Choroid plexus epithelial cell (primary cell): Measurements from ENCODE around the gene IPO4.
"Not testable (repeated sequence)": the region's sequence is repeated elsewhere in the genome, so short reads cannot be mapped to it uniquely, and the experiment has no call there.

Source experiments
- DNase-seq: peaks from one replicate; pipeline ENCODE4 v3.0.0-alpha.2; 2010; ENCODE audit warnings: low read depth
- H3K4me3 ChIP-seq: 2 replicates; pipeline ENCODE4 v1.5.1; 2011; ENCODE audit warnings: low read depth, mild to moderate bottlenecking, control low read depth, low read length, moderate library complexity
- TF ChIP-seq, protein P1 (sequence below): conservative IDR thresholded peaks from 2 replicates; pipeline ENCODE4 v1.5.1; 2011; ENCODE audit warnings: low read depth, mild to moderate bottlenecking, control low read depth, inconsistent platforms, low read length, moderate library complexity

IPO4 gene

DNA sequence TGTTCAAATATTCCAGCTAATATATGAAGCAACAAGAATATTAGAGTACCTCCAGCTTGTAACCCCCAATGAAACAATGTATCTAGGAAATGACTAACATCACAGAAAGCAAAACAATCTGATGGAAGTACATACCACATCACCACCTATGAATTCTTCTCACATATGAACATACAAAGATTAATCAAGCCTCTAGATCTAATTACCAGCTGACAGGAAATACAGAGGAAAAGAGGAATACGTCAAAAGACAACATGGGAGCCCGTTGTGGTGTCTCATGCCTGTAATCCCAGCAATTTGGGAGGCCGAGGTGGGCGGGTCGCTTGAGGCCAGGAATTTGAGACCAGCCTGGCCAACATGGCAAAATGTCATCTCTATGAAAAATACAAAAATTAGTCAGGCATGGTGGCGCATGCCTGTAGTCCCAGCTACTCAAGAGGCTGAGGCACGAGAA lies 36.0 kb upstream of the IPO4 start:
- H3K4me3 ChIP-seq, result no peak overlapping the region
- peak; percentile 91 for DNase-seq
- TF ChIP-seq, protein P1, sequence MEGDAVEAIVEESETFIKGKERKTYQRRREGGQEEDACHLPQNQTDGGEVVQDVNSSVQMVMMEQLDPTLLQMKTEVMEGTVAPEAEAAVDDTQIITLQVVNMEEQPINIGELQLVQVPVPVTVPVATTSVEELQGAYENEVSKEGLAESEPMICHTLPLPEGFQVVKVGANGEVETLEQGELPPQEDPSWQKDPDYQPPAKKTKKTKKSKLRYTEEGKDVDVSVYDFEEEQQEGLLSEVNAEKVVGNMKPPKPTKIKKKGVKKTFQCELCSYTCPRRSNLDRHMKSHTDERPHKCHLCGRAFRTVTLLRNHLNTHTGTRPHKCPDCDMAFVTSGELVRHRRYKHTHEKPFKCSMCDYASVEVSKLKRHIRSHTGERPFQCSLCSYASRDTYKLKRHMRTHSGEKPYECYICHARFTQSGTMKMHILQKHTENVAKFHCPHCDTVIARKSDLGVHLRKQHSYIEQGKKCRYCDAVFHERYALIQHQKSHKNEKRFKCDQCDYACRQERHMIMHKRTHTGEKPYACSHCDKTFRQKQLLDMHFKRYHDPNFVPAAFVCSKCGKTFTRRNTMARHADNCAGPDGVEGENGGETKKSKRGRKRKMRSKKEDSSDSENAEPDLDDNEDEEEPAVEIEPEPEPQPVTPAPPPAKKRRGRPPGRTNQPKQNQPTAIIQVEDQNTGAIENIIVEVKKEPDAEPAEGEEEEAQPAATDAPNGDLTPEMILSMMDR, result no peak

DNA sequence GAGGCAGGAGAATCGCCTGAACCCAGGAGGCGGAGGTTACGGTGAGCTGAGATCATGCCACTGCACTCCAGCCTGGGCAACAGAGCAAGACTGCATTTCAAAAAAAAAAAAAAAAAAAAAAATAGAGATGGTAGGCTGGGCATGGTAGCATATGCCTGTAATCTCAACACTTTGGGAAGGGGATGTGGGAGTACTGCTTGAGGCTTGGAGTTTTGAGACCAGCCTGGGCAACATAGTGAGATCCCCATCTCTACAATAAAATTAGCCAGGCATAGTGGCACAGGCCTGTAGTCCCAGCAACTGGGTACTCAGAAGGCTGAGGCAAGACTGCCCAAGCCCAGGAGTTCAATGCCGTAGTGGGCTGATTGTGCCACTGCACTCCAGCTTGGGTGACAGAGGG lies 34.4 kb upstream of the IPO4 start:
- not testable (repeated sequence) for DNase-seq

GRCh38 chr14:24219521-24219920 lies 30.9 kb upstream of the IPO4 start:
- DNase-seq, result no peak
- TF ChIP-seq, protein P1, result no peak

More for the DNA sequence above, 34.4 kb upstream of the IPO4 start:
- not testable (repeated sequence) for H3K4me3 ChIP-seq

GRCh38 chr14:24219080-24219479 lies 30.5 kb upstream of the IPO4 start:
- TF ChIP-seq, protein P1, result no peak
- no peak for DNase-seq

More at GRCh38 chr14:24219521-24219920, 30.9 kb upstream of the IPO4 start:
- H3K4me3 ChIP-seq, result no peak overlapping the region

DNA sequence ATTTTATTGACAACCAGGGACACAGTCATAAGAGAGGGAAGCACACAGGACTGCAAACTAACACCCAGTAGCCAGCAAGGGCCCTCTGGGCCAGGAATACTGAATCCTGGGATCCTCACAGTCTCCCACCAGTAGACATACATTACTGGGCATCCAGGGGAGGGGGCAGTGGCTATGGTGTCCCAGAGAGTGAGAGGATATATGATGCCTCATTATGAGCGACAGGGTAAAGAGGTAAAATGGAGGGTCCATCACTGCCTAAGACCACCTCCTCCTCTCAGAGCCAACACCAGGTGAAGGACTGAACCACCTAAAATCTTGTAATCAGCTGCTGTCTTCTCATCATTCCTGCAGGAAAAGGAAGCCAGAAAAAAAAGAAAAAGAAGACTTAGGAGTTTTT lies 28.3 kb upstream of the IPO4 start:
- DNase-seq, H3K4me3 ChIP-seq: not testable (repeated sequence)

More at GRCh38 chr14:24219080-24219479, 30.5 kb upstream of the IPO4 start:
- H3K4me3 ChIP-seq, result no peak overlapping the region

DNA sequence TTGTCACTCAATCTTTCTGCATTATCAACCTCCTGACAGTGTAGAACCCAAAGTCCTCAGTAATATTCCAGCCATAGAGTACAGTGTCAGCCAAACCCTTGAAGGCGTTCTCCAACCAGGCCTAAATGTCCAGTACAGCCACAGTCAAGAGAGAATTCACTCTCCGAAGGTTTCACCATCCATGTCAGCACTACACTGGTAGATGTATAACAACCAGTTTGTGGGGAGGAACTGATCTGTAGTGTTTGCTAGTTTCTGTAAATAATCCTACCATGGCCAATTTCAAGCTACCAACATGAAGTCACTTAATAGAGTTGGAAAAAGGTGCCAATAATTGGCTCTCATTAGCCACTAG lies 27.7 kb upstream of the IPO4 start:
- DNase-seq, result no peak
- TF ChIP-seq, protein P1, result no peak
- H3K4me3 ChIP-seq, result peak overlapping the region; percentile 84

DNA sequence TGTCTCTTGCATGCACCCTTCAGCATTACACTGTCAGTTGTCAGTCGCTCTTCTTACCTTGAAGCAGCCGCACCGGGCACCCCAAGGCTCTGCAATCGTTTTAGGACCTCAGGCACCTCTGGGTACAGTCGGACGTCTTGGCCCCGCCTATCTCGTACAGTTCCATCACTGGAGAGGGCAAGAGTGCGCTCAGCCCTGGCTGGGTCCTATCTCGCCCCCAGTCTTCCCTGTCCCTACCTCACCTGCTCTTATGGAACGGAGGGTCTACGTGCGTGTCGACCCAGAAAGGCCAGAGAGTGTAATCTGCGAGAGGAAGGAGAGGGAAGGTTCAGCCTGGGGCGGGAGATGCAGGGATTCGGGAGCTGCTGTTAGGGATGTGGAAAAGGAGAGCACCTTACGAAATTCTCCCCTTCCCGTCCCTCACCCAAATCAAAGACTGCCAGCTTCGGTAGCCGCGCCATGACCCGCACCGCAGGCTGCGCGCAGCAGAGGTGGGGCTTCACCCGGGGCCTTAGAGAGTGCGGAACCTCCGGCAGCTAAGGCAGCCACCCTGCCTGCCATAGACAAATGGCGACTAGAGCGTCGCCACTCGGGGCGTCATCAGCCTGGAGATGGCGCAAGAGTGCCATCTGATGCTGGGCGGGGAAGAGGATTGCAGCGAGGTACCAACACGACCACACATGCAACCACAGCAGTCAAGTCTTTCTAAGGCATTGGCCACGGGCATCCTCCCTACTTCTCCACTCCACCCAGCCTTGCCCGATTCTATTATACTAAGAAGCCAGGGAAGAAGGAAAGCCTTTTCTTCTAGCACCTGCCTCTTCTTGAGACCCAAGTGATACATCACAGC lies 27.1 kb upstream of the IPO4 start, which contains the start of gene MDP1:
Gene MDP1, minus strand, starts transcription at position 572 of the 850 bp plus-strand sequence. Its CDS starts 111 bp downstream, at position 461.
- peak within 1 kb of the TSS; percentile 84 for H3K4me3 ChIP-seq
- TF ChIP-seq, protein P1, result peak; percentile 46
- DNase-seq, result peak; percentile 85
